DND-41 (cell line): ENCODE data around the gene PLD3.

Experiments
- ATAC-seq: fragments of 200-7000 bp; cut with Tn5 transposase; 3 replicates; pipeline ENCODE4 v1.9.1; 2021; ENCODE audit warnings: low read depth; ENCODE audit not compliant: insufficient read depth
- DNase-seq: peaks from one replicate; pipeline ENCODE4 v3.0.0-alpha.2; 2020
- H2AFZ ChIP-seq: 2 replicates; pipeline ENCODE4 v1.6.0; 2012; ENCODE audit warnings: low read depth, low read length
- H3K27ac ChIP-seq: 2 replicates; pipeline ENCODE4 v1.5.1; 2012; ENCODE audit warnings: low read length, inconsistent platforms
- H3K27me3 ChIP-seq: fragments of 200-600 bp; sonication (generic); 2 replicates; pipeline ENCODE4 v1.6.0; 2012; ENCODE audit warnings: low read length, mild to moderate bottlenecking, inconsistent platforms; ENCODE audit not compliant: insufficient read depth, poor library complexity
- H3K36me3 ChIP-seq: 2 replicates; pipeline ENCODE4 v1.5.1; 2012; ENCODE audit warnings: low read length, inconsistent platforms; ENCODE audit not compliant: insufficient read depth
- H3K4me1 ChIP-seq: 2 replicates; pipeline ENCODE4 v1.5.1; 2012; ENCODE audit warnings: mild to moderate bottlenecking, low read length; ENCODE audit not compliant: insufficient read depth
- H3K4me2 ChIP-seq: 2 replicates; pipeline ENCODE4 v1.6.0; 2012; ENCODE audit warnings: mild to moderate bottlenecking, moderate library complexity, low read length, inconsistent platforms; ENCODE audit not compliant: insufficient read depth
- H3K4me3 ChIP-seq, 2 experiments: fragments of 200-600 bp in 1 of 2; shearing (Covaris generic) in 1 of 2; 2 replicates each; pipeline ENCODE4 v1.5.1; 2012 to 2016; ENCODE audit warnings: inconsistent platforms in 2 of 2, low read length in 2 of 2, mild to moderate bottlenecking in 2 of 2, low read depth in 1 of 2, moderate library complexity in 1 of 2
- H3K79me2 ChIP-seq: 2 replicates; pipeline ENCODE4 v1.6.0; 2012; ENCODE audit warnings: low read length, inconsistent platforms; ENCODE audit not compliant: insufficient read depth
- H3K9ac ChIP-seq: 2 replicates; pipeline ENCODE4 v1.6.0; 2012; ENCODE audit warnings: low read depth, mild to moderate bottlenecking, inconsistent platforms, low read length, moderate library complexity
- H3K9me3 ChIP-seq: 2 replicates; pipeline ENCODE4 v1.5.1; 2012; ENCODE audit warnings: low read length, moderate library complexity, mild to moderate bottlenecking, inconsistent platforms; ENCODE audit not compliant: insufficient read depth, severe bottlenecking
- H4K20me1 ChIP-seq: 2 replicates; pipeline ENCODE4 v1.6.0; 2012; ENCODE audit warnings: low read length; ENCODE audit not compliant: insufficient read depth
- CTCF ChIP-seq: IDR thresholded peaks from 2 replicates; pipeline ENCODE4 v1.5.1; 2012; ENCODE audit warnings: borderline replicate concordance, low read length, moderate library complexity, mild to moderate bottlenecking; ENCODE audit not compliant: poor library complexity, severe bottlenecking; ENCODE audit errors: extremely low read depth
- EZH2 ChIP-seq: IDR thresholded peaks from 3 replicates; pipeline ENCODE4 v1.6.1; 2012; ENCODE audit warnings: borderline replicate concordance, low read depth, mild to moderate bottlenecking, moderate library complexity, low read length, inconsistent platforms; ENCODE audit not compliant: severe bottlenecking

PLD3 gene

DNA sequence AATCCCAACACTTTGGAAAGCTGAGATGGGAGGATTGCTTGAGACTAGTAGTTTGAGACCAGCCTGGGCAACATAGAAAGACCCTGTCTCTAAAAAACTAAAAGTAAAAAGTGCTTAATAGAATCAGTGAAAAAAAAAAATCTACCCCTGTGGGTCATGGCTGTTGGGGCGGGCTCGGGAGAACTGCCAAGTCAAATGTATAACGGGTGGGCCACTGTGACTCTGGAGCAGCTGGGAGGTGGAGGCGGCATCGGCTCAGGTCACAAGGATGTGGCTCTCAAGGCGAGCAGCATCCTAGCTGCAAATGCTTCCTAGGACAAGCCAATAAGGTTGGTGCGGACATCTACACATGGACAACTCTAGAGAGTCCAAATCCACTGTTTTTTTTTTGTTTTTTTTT, 31.2 kb upstream of the PLD3 start:
- H2AFZ ChIP-seq = no peak overlapping the region
- H3K36me3 ChIP-seq = peaks cover 51% of the 10 kb centered on the region
- TF ChIP-seq CTCF (no peak), EZH2 (no peak)
- H3K4me3 ChIP-seq = no peak overlapping the region
- DNase-seq (no peak), ATAC-seq (no peak)
- H4K20me1 ChIP-seq = peaks cover 2% of the 10 kb centered on the region; the same call in 1 of the 2 replicates
- H3K4me1 ChIP-seq = no peaks in the 10 kb centered on the region
- H3K27ac ChIP-seq = no peak overlapping the region
- no peak overlapping the region for H3K4me2 ChIP-seq
- no peaks in the 10 kb centered on the region for H3K9me3 ChIP-seq
- H3K9ac ChIP-seq = no peak overlapping the region
- H3K79me2 ChIP-seq = no peaks in the 10 kb centered on the region
- H3K27me3 ChIP-seq = no peaks in the 10 kb centered on the region

- H3K36me3 ChIP-seq = peaks cover 79% of the 10 kb centered on the region
Observed at GRCh38 chr19:40320558-40320935, 27.9 kb upstream of the PLD3 start.

GRCh38 chr19:40321076-40321475, 27.4 kb upstream of the PLD3 start:
- no peaks in the 10 kb centered on the region for H3K27me3 ChIP-seq
- H3K4me2 ChIP-seq = no peak overlapping the region
- peaks cover 82% of the 10 kb centered on the region for H3K36me3 ChIP-seq
- no peak overlapping the region for H3K9ac ChIP-seq
- DNase-seq (no peak), ATAC-seq (no peak)
- H2AFZ ChIP-seq = no peak overlapping the region
- no peak for TF ChIP-seq CTCF
- no peaks in the 10 kb centered on the region for H3K9me3 ChIP-seq
- no peaks in the 10 kb centered on the region for H3K79me2 ChIP-seq
- H3K4me3 ChIP-seq = no peak overlapping the region
- H4K20me1 ChIP-seq = peaks cover 2% of the 10 kb centered on the region; the same call in 1 of the 2 replicates
- H3K27ac ChIP-seq = no peak overlapping the region
- no peaks in the 10 kb centered on the region for H3K4me1 ChIP-seq

More at GRCh38 chr19:40320558-40320935, 27.9 kb upstream of the PLD3 start:
- Histone ChIP-seq H3K9ac (no peak overlapping the region), H3K4me2 (no peak overlapping the region), H3K4me1 (no peaks in the 10 kb centered on the region), H3K27ac (no peak overlapping the region), H3K4me3 (no peak overlapping the region), H3K27me3 (no peaks in the 10 kb centered on the region), H4K20me1 (peaks cover 2% of the 10 kb centered on the region; the same call in 1 of the 2 replicates), H3K9me3 (no peaks in the 10 kb centered on the region), H3K79me2 (no peaks in the 10 kb centered on the region), H2AFZ (no peak overlapping the region)
- no peak for DNase-seq
- ATAC-seq = no peak
- no peak for TF ChIP-seq CTCF
- TF ChIP-seq EZH2 = no peak
